GM10847 (cell line): ENCODE measurements around the gene SPINK14.

Experiments
- POLR2A ChIP-seq: IDR thresholded peaks from 2 replicates; pipeline ENCODE4 v1.6.1; 2011; ENCODE audit not compliant: insufficient read length; ENCODE audit errors: extremely low read depth

Gene SPINK14

GRCh38 chr5:148179234-148179824, 11.0 kb downstream of the SPINK14 start:
- TF ChIP-seq POLR2A = no peak

DNA sequence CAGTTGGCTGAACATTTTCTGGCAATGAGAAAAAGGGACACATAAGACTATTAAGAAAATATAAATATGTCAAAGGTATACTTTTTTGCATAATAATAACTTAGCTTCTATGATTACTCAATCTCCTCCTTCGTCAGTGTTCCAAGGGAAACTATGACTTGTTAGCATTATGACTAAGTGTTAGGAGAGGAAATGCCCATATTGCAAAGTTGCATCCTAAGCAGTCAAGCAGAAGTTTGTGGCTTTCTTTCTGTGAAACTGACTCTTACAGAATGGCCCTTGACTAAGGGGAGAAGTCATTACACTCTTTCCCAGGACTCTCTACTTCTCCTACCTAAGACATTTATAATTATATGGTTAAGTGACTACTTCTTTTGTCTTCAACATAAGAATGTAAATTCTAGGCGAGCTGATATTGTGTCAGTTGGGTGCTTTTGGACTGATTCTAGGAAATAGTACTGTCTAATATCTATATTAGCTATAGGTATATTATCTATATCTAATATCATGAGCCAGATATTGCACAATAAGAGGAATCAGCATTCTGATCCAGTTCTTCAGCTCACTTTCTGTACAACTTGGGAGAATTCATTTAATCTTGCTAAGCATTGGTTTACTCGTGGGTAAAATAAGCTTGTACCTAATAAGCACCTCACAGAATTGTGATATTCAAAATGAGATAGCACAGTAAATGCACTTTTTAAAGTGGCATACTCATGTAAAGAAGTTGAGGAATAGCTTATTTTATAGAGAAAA, 18.1 kb downstream of the SPINK14 start:
- TF ChIP-seq POLR2A = no peak

DNA sequence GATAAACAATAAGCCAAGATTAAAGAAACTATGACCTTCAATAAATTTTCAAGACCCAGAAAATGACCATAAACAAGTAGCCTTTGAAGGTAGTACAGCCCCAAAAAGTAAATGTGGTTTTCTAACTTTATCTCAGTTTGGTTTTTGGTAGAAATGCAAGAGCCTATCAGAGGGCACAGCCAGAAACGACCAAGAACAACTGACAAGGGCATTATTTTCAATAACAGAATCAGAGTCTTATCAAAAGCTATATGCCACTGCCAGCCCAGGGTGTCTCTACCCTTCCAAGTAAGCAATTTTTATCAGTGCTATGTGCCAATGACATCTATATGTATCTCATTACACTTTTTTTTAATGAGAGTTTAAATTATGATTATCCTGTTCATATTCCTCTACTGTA, 22.7 kb downstream of the SPINK14 start:
- TF ChIP-seq POLR2A = no peak

DNA sequence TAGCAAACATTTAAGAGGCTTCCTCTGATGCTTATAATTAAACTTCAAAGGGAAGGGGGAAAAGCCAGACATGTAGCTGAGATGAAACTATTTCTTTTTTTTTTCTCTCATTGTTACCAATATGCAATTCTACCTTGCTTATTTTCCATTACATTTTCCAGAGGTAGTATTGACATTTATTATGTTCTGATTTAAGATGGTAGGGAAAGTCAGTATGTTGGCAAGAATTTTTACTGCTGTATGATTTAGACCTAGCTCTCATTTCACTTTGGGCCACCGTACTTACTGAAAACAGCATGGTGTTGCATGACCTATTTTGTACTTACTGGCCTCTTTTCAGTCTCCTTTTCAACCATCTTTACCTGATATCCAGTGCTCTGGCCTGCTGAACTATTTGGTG, 24.9 kb downstream of the SPINK14 start:
- no peak for TF ChIP-seq POLR2A

DNA sequence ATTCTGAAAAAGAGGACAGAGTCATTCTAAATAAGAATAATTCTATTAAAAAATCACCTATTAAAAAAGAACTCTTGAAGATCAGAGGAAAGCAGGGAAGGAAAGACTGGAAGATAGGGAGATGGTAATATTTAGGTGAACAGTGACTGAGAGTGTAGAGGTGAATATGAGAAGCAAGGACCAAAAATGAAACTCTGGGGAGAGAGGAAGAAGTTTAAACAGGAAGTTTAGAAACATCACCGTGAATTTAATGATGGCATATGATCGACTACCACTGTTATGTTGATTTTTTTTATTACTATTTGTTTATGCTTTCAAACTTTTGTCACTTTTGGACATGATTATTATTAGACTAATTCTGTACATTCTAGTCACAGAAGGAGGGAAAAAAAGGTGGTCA, 32.8 kb downstream of the SPINK14 start:
- no peak for TF ChIP-seq POLR2A

GRCh38 chr5:148202531-148203203, 34.3 kb downstream of the SPINK14 start, which contains the start of gene SPINK6:
Gene SPINK6 (plus strand): TSS chr5:148203042. CDS start chr5:148203097, 55 bp downstream.
- TF ChIP-seq POLR2A = no peak

- TF ChIP-seq POLR2A = no peak
Observed at GRCh38 chr5:148205044-148205806, 36.9 kb downstream of the SPINK14 start.

DNA sequence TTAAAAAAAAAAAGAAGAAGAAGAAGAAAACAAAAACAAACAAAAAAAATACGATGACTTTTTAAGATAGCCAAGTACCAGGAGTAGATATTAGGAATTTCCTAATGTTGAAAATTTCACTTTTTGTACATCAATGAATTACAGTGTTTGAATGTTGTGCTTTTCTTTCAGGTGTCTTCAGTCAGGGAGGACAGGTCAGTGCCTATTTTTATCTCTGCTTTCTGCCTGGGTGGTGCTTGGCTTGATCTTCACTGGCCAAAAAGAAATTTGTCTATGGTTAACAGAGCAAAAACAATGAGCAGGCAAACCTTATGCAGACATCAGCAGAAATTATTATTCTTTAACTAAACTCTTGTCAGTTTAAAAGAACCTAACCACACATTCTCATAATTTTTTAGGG, 37.5 kb downstream of the SPINK14 start:
- TF ChIP-seq POLR2A = no peak

- TF ChIP-seq POLR2A = no peak
Observed at GRCh38 chr5:148206620-148207019, 38.3 kb downstream of the SPINK14 start.

DNA sequence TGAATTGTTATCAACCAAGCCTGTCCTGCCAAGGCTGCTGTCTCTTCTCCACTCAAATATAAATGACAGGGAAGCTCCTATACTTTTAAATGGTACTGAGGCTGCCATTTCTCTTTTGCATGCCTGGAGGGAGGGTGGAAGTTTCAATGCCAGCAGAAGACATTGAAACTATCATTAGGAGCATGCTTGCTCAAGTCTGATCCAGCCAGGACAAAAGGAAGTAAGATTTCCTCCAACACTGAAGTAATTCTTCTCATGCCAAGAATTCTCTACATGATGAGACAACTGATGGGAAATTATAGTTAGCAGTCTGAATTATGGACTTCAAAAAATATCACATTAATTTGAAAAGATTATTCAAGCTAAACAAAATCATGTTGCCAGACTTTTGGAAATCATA, 39.9 kb downstream of the SPINK14 start:
- TF ChIP-seq POLR2A = no peak

DNA sequence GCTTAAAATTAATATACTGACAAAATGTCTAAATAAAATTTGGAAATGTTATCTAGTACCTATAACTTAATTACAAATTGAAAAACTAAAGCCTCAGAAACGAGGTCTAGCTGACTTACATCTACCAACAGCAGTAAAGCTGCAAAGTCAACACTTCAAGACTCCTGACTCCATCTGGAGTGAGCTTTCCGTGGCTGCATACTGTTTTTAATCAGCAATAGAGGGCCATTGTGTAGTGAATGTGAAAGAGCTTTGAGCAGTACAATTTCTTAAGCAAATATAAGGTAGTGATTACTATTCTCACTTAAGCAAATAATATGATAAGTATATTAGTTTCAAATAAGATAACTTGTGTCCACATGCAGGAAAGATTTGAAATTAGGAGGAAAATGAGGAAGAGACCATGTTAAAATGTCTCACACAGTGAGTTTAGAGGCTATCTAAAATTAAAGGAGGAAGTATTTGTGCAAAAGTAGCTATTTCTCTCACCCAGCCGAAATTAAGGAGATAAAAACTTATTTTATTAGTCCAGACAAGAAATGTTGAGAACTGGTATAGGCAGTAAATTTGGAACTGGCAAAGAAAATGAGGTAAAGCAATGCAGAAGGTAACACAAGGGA, 40.9 kb downstream of the SPINK14 start:
- no peak for TF ChIP-seq POLR2A

GRCh38 chr5:148214665-148215185, 46.4 kb downstream of the SPINK14 start:
- no peak for TF ChIP-seq POLR2A

GRCh38 chr5:148221508-148221907, 53.2 kb downstream of the SPINK14 start:
- TF ChIP-seq POLR2A = no peak

DNA sequence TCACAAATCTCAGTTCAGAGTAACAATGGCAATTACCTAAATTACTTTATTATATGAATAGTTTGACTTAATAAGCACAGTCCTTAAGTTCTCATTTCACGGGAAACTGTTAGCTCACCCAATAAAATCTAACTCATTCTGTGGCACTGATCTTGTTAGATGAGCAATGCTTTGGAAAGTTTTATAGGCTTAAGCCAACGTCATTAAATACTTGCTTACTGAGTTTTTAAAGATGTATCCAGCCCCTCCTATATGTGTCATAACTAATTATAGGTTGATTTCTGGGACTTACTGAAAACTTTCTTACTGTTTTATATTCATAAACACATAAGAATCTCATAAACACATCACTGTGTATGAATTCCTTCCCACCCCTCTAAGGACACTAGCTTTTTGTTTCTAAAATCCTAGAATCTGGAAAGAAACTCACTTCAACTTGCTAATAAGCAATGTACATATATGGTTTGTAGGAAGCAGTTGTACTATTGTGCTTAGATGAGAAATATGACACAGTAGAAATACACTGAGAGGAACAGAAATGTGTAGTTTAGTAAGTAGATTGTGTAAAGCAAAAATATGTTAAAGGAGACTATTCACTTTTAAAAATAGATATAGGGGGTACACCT, 55.9 kb downstream of the SPINK14 start:
- no peak for TF ChIP-seq POLR2A
